ENCODE data around the gene CPXM1. TPM values are rescaled to one million over a fixed set of nuclear protein-coding genes. Genes with fewer than 3 reads are reported as not detected.

Gene CPXM1
- total RNA-seq, 1 donor from 2014 or later = 10.2 TPM

- no peaks in the 10 kb centered on the region for H3K27me3 ChIP-seq (ENCODE audit: low read depth)
- TF ChIP-seq, protein P1, sequence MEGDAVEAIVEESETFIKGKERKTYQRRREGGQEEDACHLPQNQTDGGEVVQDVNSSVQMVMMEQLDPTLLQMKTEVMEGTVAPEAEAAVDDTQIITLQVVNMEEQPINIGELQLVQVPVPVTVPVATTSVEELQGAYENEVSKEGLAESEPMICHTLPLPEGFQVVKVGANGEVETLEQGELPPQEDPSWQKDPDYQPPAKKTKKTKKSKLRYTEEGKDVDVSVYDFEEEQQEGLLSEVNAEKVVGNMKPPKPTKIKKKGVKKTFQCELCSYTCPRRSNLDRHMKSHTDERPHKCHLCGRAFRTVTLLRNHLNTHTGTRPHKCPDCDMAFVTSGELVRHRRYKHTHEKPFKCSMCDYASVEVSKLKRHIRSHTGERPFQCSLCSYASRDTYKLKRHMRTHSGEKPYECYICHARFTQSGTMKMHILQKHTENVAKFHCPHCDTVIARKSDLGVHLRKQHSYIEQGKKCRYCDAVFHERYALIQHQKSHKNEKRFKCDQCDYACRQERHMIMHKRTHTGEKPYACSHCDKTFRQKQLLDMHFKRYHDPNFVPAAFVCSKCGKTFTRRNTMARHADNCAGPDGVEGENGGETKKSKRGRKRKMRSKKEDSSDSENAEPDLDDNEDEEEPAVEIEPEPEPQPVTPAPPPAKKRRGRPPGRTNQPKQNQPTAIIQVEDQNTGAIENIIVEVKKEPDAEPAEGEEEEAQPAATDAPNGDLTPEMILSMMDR (IDR thresholded peaks at IDR 0.05) = no peak
- peak overlapping the region; percentile 96 for H3K27ac ChIP-seq
- peaks cover 11% of the 10 kb centered on the region for H3K36me3 ChIP-seq
- H3K9me3 ChIP-seq = no peaks in the 10 kb centered on the region
- ATAC-seq = peak; percentile 69 to 76
- H3K4me1 ChIP-seq = peaks cover 20% of the 10 kb centered on the region
- peak; percentile 74 for DNase-seq
- peak overlapping the region; percentile 98 for H3K4me3 ChIP-seq
- intact Hi-C loops (cut with DNase I) = no loop called here
These were observed 40.6 kb upstream of the CPXM1 start for GRCh38 chr20:2840967-2841531.

- TF ChIP-seq, protein P1 (IDR thresholded peaks at IDR 0.05) = no peak
- Histone ChIP-seq H3K9me3 (no peaks in the 10 kb centered on the region), H3K4me1 (peaks cover 20% of the 10 kb centered on the region), H3K27me3 (ENCODE audit: low read depth) (no peaks in the 10 kb centered on the region), H3K36me3 (peaks cover 14% of the 10 kb centered on the region), H3K4me3 (peak within 1 kb of the TSS; percentile 98), H3K27ac (peak within 1 kb of the TSS; percentile 96)
- DNase-seq (peak; percentile 92), ATAC-seq (peak; percentile 98 to 100)
- intact Hi-C loops (cut with DNase I) = no loop called here
These were observed 39.9 kb upstream of the CPXM1 start, which contains the start of the genes PCED1A and VPS16 for GRCh38 chr20:2840138-2840966. PCED1A (minus strand) TSS chr20:2840655; CDS start chr20:2839912, 743 bp downstream. VPS16 (plus strand) TSS chr20:2840745; CDS start chr20:2840775, 30 bp downstream.

- DNase-seq (no peak), ATAC-seq (no peak)
- Histone ChIP-seq H3K27ac (peak overlapping the region; percentile 96), H3K36me3 (peaks cover 16% of the 10 kb centered on the region), H3K27me3 (ENCODE audit: low read depth) (no peaks in the 10 kb centered on the region), H3K4me1 (peaks cover 20% of the 10 kb centered on the region), H3K9me3 (no peaks in the 10 kb centered on the region), H3K4me3 (peak overlapping the region; percentile 98)
- intact Hi-C loops (cut with DNase I) = no loop called here
- TF ChIP-seq, protein P1 (IDR thresholded peaks at IDR 0.05) = no peak
These were observed 39.3 kb upstream of the CPXM1 start for GRCh38 chr20:2839732-2840137.

DNA sequence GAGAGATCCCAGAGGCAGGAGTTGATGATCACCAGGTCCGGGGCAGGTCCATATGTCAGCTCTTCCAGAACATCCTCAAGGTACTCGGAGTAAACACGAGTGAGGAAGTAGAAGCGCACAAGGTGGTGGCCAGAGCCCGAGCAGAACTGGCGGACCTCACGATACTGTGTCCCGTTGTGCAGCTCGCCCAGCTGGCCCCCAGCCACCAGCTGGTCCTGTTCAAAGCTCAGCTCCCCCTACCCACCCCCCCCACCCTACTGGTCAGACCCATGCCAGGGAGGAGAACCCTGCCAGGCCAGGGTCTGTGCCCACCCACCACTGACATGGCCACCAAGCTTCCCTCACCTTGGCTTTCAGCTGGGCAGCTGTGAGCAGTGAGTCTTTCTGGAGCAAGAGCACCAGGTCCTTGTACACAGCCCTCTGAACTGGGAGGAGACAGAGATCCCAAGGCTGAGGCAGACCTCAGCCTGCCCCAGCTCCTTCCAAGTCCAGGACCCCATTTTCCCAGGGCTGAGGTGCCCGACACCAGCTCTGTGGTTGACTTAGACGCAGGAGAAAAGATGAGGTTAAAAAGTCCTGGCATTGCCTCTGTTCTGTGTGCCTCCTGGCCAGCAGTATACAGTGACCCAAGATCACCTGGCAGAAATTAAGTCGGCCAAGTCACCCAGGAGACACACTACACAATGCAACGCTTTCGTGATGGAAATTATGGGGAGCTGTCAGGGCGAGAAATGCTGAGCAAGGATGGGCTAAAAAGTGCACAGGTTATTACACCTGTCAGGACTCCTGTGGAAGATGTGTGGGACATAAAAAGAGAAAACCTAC lies 38.6 kb upstream of the CPXM1 start:
- Histone ChIP-seq H3K27me3 (ENCODE audit: low read depth) (no peaks in the 10 kb centered on the region), H3K4me1 (peaks cover 20% of the 10 kb centered on the region), H3K9me3 (no peaks in the 10 kb centered on the region), H3K27ac (no peak overlapping the region), H3K4me3 (peak overlapping the region; percentile 98), H3K36me3 (peaks cover 16% of the 10 kb centered on the region)
- ATAC-seq = no peak
- TF ChIP-seq, protein P1 (IDR thresholded peaks at IDR 0.05) = no peak
- DNase-seq = no peak
- intact Hi-C loops (cut with DNase I) = no loop called here

GRCh38 chr20:2838170-2838797 lies 37.9 kb upstream of the CPXM1 start:
- Histone ChIP-seq H3K27ac (no peak overlapping the region), H3K27me3 (ENCODE audit: low read depth) (no peaks in the 10 kb centered on the region), H3K4me3 (no peak overlapping the region), H3K4me1 (peaks cover 20% of the 10 kb centered on the region), H3K9me3 (no peaks in the 10 kb centered on the region), H3K36me3 (peaks cover 16% of the 10 kb centered on the region)
- ATAC-seq (no peak), DNase-seq (no peak)
- intact Hi-C loops (cut with DNase I) = no loop called here
- TF ChIP-seq, protein P1 (IDR thresholded peaks at IDR 0.05) = no peak

All from lower lobe of right lung (tissue), 2 donors.